Spleen (tissue), 11 donors: ENCODE measurements around the gene NPHP4. TPM values are rescaled to one million over a fixed set of nuclear protein-coding genes. Genes with fewer than 3 reads are reported as not detected.

Experiments
- DNase-seq: peaks from one replicate; pipeline ENCODE4 v3.0.0-alpha.2; 2020
- H3K27ac ChIP-seq, 8 donors: fragments of 200-600 bp; sonication (generic) in 7 of 8; 1 replicate in 4 of 8; 2 replicates in 4 of 8; pipeline versions ENCODE4 v1.5.0 to v1.8.0; 2016 to 2021; ENCODE audit warnings: inconsistent platforms in 4 of 8, mild to moderate bottlenecking in 4 of 8, moderate library complexity in 1 of 8
- H3K27me3 ChIP-seq, 7 donors: fragments of 200-600 bp; sonication (generic) in 6 of 7; replicated peaks in 1 of 7; 1 replicate in 4 of 7; 2 replicates in 3 of 7; pipeline versions ENCODE4 v1.5.0 to v1.8.0; 2016 to 2021; ENCODE audit warnings: inconsistent platforms in 3 of 7, mild to moderate bottlenecking in 1 of 7
- H3K36me3 ChIP-seq, 6 donors: fragments of 200-600 bp; sonication (generic) in 5 of 6; 1 replicate in 4 of 6; 2 replicates in 2 of 6; pipeline versions ENCODE4 v1.5.0 to v1.8.0; 2016 to 2021; ENCODE audit warnings: inconsistent platforms in 2 of 6
- H3K4me1 ChIP-seq, 6 donors: fragments of 200-600 bp; sonication (generic) in 5 of 6; 1 replicate in 3 of 6; 2 replicates in 3 of 6; pipeline versions ENCODE4 v1.5.0 to v1.8.0; 2016 to 2021; ENCODE audit warnings: inconsistent platforms in 3 of 6
- H3K4me3 ChIP-seq, 8 donors: fragments of 200-600 bp; sonication (generic) in 7 of 8; 1 replicate in 4 of 8; 2 replicates in 4 of 8; pipeline versions ENCODE4 v1.5.0 to v1.8.0; 2016 to 2021; ENCODE audit warnings: inconsistent platforms in 4 of 8, mild to moderate bottlenecking in 4 of 8, moderate library complexity in 2 of 8
- H3K9me3 ChIP-seq, 8 donors: fragments of 200-600 bp; sonication (generic) in 7 of 8; 1 replicate in 4 of 8; 2 replicates in 4 of 8; pipeline versions ENCODE4 v1.5.0 to v1.8.0; 2016 to 2021; ENCODE audit warnings: inconsistent platforms in 4 of 8
- CTCF ChIP-seq, 11 experiments: fragments of 200-600 bp in 7 of 11; fragments of 450-650 bp in 4 of 11; sonication (generic) in 4 of 11; IDR thresholded peaks in 8 of 11; conservative IDR thresholded peaks in 3 of 11; 1 replicate in 7 of 11; 2 replicates in 4 of 11; pipeline versions ENCODE4 v1.4.0 to v1.8.0; 2016 to 2021; ENCODE audit warnings: antibody characterized with exemption in 11 of 11, inconsistent platforms in 4 of 11, mild to moderate bottlenecking in 1 of 11
- POLR2A ChIP-seq, 3 donors: fragments of 450-650 bp; IDR thresholded peaks; one replicate each; pipeline ENCODE4 v1.5.1; 2017; ENCODE audit warnings: antibody characterized with exemption in 3 of 3, mild to moderate bottlenecking in 1 of 3
- POLR2AphosphoS5 ChIP-seq, 3 donors: sonication (generic); formaldehyde crosslinking; IDR thresholded peaks; one replicate each; pipeline ENCODE4 v1.5.1; 2017; ENCODE audit warnings: antibody characterized with exemption in 3 of 3
- WGBS, 5 donors: extraction: QIAGEN DNeasy Blood & Tissue Kit in 3 of 5; methylation state at CpG; one replicate each; pipeline versions ENCODE4 v1.1.5 to v1.1.7; 2013 to 2018; 5-methylcytosine and 5-hydroxymethylcytosine counted together
- intact Hi-C: fragments of 100-400 bp; cut with DNase I; formaldehyde crosslinking; loops from one replicate; pipeline ENCODE4 v1.15.0; 2023; ENCODE audit warnings: low total_unique reads
- polyA plus RNA-seq, 3 donors: library from polyadenylated mRNA; stranded (reverse); fragments of 200-250 nt; gene quantifications; one replicate each; pipeline ENCODE4 v1.2.1, GENCODE V29; 2013
- total RNA-seq, 7 donors: library from RNA; depleted of rRNA in 3 of 7; stranded (reverse); fragments of >200 nt in 3 of 7; fragmentation: NEBNext Ultra II Directional in 4 of 7; extraction: Animal tissue kit (Norgen Biotek cat#: 25700) in 4 of 7; gene quantifications; one replicate each; pipeline versions ENCODE4 v1.1.0 to v1.2.1, GENCODE V29; 2016 to 2021
- donor health status: healthy with polysubstance abuse.
- donor health status: DM: no; HTN: no; CAD: no; lungs with moderate emphysema.
- donor health status: DM: no; HTN: no; CAD: no.
- donor health status: Bipolar disorder and iron deficiency.
- donor health status: healthy.
- donor health status: DM: no; HTN: no; CAD: no.
- donor health status: DM: yes; HTN: yes; CAD: no.

NPHP4 gene
- total and polyA plus RNA-seq, 10 donors, result 1.2 to 17.5 (median 9.4) TPM

- 88 to 94% (median 94%) methylated on average over 18 to 21 of the region's 21 CpGs for WGBS, 5 donors
- DNase-seq, result peak; percentile 55
- H3K36me3 ChIP-seq, result peaks cover 0 to 58% (median 0%) of the 10 kb centered on the region in 6 donors
- TF ChIP-seq POLR2AphosphoS5 (IDR thresholded peaks at IDR 0.05) (no peak), CTCF (IDR thresholded peaks at IDR 0.05 in 8 of 11, conservative IDR thresholded peaks at IDR 0.05 in 3 of 11) (no peak), POLR2A (IDR thresholded peaks at IDR 0.05) (no peak)
- H3K27me3 ChIP-seq, result no peaks in the 10 kb centered on the region
- intact Hi-C loops, result no loop called here
- H3K4me1 ChIP-seq, result peaks cover 0 to 21% (median 3%) of the 10 kb centered on the region in 6 donors
- H3K9me3 ChIP-seq, result no peaks in the 10 kb centered on the region
- no peak overlapping the region for H3K4me3 ChIP-seq
- no peak overlapping the region for H3K27ac ChIP-seq
Measured at GRCh38 chr1:6016191-6016865, 24.1 kb upstream of the NPHP4 start.

DNA sequence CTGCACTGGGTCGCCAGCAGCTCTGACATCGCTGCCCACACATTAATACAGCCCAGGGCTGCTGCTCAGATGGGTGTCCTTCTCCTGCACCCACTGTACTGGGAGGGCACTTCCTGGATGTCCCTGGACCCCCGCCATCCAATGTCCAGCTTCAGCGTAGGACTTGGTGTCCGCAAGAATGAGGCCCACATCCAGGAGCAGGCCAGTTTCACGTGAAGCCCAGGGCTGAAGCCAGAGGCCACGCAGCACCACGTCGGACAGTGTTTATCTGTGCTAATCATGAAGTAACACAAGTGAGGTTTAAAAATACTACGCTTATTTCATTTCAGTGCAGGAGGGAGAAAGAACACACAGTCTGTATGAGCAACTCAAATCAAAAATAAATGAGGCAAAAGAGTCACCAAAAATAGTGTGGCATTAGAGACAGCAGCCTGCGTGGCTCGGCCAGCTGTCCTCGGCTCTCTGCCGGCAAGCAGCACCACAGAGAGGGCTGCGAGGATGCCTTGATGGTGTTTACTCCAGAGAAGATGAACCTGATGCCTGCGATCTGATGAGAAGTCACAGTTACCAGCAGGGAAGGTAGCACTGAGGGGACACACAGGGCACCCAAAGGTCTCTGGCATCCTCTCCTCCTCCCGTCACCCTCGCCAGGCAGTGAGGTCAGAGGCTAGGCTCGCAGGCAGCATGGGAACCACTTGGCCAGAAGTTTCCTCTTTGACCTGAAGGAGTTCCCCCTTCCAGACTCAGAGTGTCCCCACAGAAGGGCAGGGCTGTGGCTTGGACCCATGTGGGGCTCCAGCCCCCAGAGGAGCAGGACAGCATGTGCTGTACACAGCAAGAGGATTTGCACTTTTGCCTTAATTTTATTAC, 22.1 kb upstream of the NPHP4 start:
- Histone ChIP-seq H3K36me3 (peaks cover 0 to 43% (median 0%) of the 10 kb centered on the region in 6 donors), H3K27ac (peak overlapping the region in 4 of 8 donors; percentile 29 to 59 (median 56)), H3K4me3 (no peak overlapping the region), H3K27me3 (no peaks in the 10 kb centered on the region), H3K4me1 (peaks cover 0 to 29% (median 4%) of the 10 kb centered on the region in 6 donors), H3K9me3 (no peaks in the 10 kb centered on the region)
- intact Hi-C loops, result no loop called here
- 84 to 87% (median 86%) methylated on average over 19 of the region's 19 CpGs for WGBS, 5 donors
- no peak for TF ChIP-seq POLR2A (IDR thresholded peaks at IDR 0.05)
- TF ChIP-seq POLR2AphosphoS5 (IDR thresholded peaks at IDR 0.05), result peak; percentile 34 to 52 (median 38)
- peak; percentile 82 for DNase-seq

DNA sequence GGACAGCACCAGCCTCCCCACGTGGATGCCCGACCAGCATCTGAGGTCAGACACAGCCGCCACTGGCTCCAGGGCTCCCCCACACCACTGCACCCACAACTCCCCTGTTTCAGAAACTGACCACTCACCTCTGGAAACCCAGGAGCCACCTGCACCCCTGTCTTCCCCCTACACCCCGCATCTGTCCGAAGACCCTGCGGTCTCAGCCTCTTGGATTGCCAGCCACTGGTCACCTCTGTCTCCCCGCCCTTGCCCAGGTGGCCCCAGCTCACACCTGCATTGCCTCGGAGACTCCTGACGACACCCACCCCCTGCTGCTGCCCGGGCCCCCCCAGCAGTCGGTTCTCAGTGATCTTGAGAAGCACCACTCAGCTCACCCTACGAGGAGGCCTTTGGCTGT, 21.3 kb upstream of the NPHP4 start:
- intact Hi-C loops, result no loop called here
- Histone ChIP-seq H3K4me3 (no peak overlapping the region), H3K27me3 (no peaks in the 10 kb centered on the region), H3K9me3 (no peaks in the 10 kb centered on the region), H3K36me3 (peaks cover 0 to 41% (median 0%) of the 10 kb centered on the region in 6 donors), H3K4me1 (peaks cover 0 to 36% (median 7%) of the 10 kb centered on the region in 6 donors), H3K27ac (peak overlapping the region in 2 of 8 donors; percentile 54 to 59)
- DNase-seq, result peak; percentile 67
- 91 to 97% (median 94%) methylated on average over 9 to 12 of the region's 12 CpGs for WGBS, 5 donors
- TF ChIP-seq POLR2AphosphoS5 (IDR thresholded peaks at IDR 0.05), result no peak
- TF ChIP-seq POLR2A (IDR thresholded peaks at IDR 0.05), result no peak
- TF ChIP-seq CTCF (IDR thresholded peaks at IDR 0.05 in 8 of 11, conservative IDR thresholded peaks at IDR 0.05 in 3 of 11), result no peak

GRCh38 chr1:6012529-6013318, 20.5 kb upstream of the NPHP4 start:
- peak overlapping the region in 1 of 8 donors; percentile 31 for H3K27ac ChIP-seq
- peak; percentile 64 for DNase-seq
- H3K4me3 ChIP-seq, result no peak overlapping the region
- peaks cover 0 to 47% (median 0%) of the 10 kb centered on the region in 6 donors for H3K36me3 ChIP-seq
- H3K9me3 ChIP-seq, result no peaks in the 10 kb centered on the region
- WGBS, 5 donors, result 78 to 83% (median 80%) methylated on average over 12 to 17 of the region's 17 CpGs
- intact Hi-C loops, result no loop called here
- no peaks in the 10 kb centered on the region for H3K27me3 ChIP-seq
- peaks cover 0 to 39% (median 7%) of the 10 kb centered on the region in 6 donors for H3K4me1 ChIP-seq
- TF ChIP-seq POLR2A (IDR thresholded peaks at IDR 0.05) (no peak), CTCF (IDR thresholded peaks at IDR 0.05 in 8 of 11, conservative IDR thresholded peaks at IDR 0.05 in 3 of 11) (no peak), POLR2AphosphoS5 (IDR thresholded peaks at IDR 0.05) (no peak)
